CD4-positive, alpha-beta T cell treated with Interleukin-6 for 4 hours (primary cell): ENCODE results near the gene MYCT1.
"Not testable (repeated sequence)": the region's sequence is repeated elsewhere in the genome, so short reads cannot be mapped to it uniquely, and the experiment has no call there.

Experiments used
- DNase-seq: peaks from one replicate; pipeline ENCODE4 v3.0.0-alpha.2; 2020; ENCODE audit warnings: mixed read lengths

The MYCT1 gene

GRCh38 chr6:152697634-152698033 lies at the start of gene MYCT1:
TSS of gene MYCT1 (plus strand) at chr6:152697897. CDS start at chr6:152697903, 6 bp downstream.
- DNase-seq: no peak

GRCh38 chr6:152648105-152648504 lies 49.6 kb upstream of the MYCT1 start:
- no peak for DNase-seq

GRCh38 chr6:152651986-152652385 lies 45.7 kb upstream of the MYCT1 start:
- no peak for DNase-seq

DNA sequence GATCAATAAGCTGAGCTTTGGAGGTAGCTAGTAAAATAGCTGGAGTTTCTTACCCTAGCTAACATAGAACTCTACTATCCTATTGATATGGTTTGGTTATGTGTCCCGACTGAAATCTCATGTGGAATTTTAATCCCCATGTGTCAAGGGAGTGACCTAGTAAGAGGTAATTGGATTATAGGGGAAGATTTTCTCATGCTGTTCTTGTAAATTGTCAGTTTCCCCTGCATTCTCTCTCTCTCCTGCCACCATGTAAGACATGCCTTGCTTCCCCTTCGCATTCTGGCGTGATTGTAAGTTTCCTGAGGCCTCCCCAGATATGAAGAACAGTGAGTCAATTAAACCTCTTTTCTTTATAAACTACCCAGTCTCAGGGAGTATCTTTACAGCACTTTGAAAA lies 35.9 kb upstream of the MYCT1 start:
- no peak for DNase-seq

DNA sequence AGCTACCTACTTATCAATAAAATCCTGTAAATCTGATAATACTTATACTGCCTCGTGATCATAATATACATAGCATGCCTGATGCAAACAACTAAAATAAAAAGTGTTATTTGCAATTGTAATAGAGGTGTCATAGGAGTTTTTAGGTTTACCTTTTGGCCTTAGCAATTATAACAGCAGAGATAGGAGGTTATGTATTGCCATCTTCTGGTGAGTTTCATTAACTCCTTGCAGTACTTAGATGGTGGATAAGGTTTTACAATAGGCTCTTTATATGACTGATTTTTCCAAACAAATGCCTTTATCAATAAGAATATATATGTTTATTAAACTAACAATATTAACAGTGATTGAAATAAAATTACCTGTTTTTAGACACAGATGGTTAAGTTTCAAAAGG lies 27.8 kb upstream of the MYCT1 start:
- no peak for DNase-seq

DNA sequence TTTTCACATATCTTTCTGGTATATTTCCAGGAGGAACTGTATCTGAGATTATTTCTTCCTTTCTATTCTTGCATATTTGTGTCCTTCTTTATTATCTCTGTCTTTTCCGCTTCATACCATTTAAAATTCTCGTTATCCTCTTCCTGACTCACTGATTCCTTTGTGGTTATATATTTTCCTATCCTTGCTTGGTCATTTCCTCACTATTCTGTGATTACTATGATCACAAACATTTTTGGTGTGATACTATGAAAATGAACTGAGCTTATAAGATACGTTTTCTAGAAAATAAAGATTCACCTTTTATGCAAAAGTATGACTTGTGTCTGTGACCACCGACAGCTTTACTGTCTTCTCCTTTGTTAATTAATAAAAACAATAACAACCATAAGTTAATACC lies 26.5 kb upstream of the MYCT1 start:
- DNase-seq: no peak

- DNase-seq: no peak
Measured at GRCh38 chr6:152673236-152673635, 24.5 kb upstream of the MYCT1 start.

DNA sequence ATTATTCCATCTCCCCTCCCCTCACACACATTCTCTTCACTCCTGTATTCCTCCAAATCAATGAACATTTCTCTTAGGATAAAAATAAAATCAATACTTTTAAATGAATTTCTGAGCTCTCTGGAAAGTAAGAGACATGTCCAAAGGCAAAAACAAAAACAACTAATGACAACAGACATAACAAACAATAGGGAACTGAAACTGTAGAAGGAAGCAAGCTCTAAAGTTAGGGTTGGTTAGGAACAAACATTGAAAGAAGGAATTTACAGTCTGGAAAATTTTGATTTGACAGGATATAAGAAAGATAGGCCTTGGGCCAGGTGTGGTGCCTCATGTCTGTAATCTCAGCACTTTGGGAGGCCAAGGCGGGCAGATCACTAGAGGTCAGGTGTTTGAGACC lies 17.5 kb upstream of the MYCT1 start:
- no peak for DNase-seq

DNA sequence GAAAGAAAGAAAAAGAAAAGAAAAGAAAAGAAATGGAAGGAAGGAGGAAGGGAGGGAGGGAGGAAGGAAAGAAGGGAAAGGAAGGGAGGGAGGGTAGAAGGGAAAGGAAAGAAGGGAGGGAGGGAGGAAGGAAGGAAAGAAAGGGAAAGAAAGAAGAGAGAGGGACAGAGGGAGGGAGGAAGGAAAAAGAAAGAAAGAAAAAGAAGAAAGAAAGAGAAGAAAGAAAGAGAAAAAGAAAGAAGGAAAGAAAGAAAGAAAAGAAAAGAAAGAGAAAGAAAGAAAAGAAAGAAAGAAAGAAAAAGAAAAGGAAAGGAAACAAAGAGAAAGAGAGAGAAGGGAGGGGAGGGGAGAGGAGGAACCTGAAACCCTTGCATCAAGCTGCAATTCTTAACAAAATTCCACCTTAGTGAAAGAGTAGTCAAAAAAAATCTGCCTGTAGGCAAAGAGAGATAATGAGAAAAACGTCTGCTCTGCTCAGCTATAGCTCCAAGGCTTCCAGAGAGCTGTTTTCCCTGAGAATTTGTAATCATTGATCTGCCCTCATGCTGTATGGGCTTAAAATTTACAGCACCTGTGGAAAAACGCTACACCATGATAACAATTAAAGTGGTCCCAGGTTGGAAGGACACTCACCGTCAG lies 16.7 kb upstream of the MYCT1 start:
- DNase-seq: no peak

DNA sequence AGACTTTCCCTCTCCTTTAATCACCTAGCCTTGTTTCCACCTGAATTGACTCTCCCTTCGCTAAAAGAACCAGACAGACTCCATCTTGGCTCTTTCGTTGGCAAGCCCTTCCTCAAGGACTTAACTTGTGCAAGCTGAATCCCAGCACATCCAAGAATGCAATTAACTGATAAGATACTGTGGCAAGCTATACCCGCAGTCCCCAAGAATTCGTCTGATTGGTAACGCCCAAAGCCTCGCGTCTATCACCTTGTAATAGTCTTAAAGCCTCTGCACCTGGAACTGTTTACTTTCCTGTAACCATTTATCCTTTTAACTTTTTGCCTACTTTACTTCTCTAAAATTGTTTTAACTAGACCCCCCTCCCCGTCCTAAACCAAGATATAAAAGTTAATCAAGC lies 15.6 kb upstream of the MYCT1 start:
- DNase-seq: no peak

GRCh38 chr6:152682935-152683334 lies 14.8 kb upstream of the MYCT1 start:
- DNase-seq: not testable (repeated sequence)

GRCh38 chr6:152685819-152686218 lies 11.9 kb upstream of the MYCT1 start:
- no peak for DNase-seq

DNA sequence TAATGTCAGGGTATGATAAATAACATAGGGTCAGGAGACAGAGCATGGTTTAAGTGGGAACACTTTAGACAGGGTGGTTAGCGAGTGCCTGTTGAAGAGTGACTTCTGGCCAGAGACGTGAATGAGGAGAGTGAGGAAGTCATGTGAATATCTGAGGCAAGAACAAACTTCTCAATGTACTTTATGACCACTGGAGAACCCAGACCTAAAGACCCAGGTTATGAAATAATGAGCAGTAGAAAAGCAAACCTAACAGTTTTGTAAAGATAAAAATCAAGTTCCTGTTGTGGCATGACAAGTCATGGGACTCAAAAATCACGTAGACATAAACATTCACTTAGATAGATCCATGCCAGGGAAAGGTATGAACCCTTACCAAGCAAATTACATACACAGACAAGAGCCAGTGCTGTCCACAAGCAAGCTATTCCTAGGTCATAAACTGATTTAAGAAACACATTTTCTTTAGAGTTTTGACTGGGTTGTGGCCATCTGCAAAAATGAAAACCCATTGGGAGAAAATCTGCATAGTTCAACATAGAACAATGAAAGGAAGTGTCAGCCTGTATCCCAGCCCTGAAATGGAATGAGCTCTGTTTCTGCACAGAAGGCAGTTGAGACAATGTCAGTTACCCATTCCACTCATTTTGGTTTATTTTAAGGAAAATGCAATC lies 2.2 kb upstream of the MYCT1 start:
- DNase-seq: no peak

DNA sequence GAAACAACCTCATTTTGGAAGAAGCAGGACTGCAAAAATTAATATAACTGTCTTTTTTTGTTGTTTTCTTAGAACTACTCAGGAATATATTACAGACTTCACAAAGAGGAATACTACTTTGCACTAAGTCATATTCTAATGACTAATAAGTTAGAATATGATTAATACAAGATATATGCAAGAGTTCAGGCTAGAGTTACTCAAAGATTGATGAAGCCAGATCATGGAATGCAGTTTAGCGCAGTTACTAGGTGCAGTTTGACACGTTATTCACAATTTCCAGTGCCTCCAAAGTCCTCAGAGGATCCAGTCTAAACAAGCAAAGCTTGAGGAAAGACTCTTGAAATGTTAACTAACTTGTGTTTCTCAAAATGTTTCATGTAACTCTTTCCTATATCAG lies 1.2 kb upstream of the MYCT1 start:
- no peak for DNase-seq

DNA sequence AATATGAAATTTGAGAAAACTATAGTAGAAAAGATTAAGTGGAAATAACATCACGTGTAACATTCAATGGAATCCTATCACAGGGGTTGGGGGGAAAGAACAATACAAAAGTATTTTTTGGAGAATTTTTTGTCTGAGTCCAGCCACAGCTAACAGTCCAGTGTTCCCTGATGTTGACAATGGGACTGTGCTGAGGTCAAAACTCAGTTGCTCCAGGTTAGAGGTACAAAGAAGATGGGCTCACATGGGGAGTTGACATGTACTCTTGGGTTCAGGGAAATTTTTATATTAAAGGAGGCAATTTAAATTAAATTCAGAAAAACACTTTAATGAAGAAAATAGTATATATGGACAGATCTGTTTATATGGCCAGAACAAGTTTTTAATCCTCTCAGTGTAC lies 995 bp downstream of the MYCT1 start:
- no peak for DNase-seq

DNA sequence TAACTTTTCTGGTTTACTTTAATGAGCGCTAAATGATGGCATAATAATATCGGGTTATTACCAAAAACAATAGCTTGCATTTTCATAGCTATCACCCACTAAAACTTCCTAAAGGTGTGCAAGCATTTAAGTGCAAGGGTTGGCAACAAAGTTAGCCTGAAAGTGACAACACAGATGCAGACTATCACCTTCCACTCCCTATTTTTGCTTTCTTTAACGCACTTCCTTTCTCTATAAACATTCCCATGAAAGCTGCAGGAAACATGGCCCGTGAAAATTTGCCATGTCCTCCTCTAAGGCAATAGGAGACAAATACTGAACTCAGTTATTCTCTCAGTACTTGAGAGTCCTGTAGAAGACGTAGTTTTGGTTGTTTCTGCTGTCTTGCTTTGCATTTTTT lies 2.7 kb downstream of the MYCT1 start:
- no peak for DNase-seq

GRCh38 chr6:152701081-152701862 lies 3.6 kb downstream of the MYCT1 start:
- no peak for DNase-seq

- no peak for DNase-seq
Measured at GRCh38 chr6:152701863-152702401, 4.2 kb downstream of the MYCT1 start.

- DNase-seq: not testable (repeated sequence)
Measured at GRCh38 chr6:152703750-152704149, 6.1 kb downstream of the MYCT1 start.

DNA sequence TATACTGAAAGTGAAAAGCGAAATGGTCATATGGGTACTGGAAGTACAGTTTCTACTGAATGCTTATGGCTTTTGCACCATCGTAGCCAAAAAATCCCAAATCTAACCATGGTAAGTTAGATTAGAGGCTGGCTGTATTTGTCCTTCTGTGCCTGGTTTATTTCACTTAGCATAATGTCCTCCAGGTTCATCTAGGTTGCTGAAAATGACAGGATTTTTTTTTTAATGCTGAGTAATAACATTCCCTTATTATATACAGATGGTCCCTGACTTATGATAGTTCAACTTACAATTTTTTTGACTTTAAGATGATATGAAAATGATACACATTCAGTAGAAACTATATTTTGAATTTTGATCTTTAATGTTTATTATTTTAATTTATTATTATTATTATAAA lies 7.6 kb downstream of the MYCT1 start:
- no peak for DNase-seq

DNA sequence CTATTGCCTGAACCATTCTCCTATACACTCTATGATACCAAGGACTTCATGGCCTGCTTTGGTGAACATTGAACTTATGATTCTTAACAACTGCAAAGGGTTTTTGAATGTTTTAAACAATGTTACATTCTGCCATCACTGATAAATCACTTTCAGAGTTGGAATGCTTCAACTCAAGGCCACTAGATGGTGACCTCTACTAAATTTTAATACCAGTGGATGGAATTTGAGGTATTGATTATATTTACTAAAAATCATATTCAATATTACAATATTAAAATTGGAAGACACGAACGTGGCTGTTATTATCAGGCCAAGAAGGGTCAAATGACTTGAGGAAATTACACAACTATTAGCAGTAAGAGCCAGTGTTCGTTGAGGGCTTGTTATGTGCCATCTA lies 18.6 kb downstream of the MYCT1 start:
- DNase-seq: no peak

DNA sequence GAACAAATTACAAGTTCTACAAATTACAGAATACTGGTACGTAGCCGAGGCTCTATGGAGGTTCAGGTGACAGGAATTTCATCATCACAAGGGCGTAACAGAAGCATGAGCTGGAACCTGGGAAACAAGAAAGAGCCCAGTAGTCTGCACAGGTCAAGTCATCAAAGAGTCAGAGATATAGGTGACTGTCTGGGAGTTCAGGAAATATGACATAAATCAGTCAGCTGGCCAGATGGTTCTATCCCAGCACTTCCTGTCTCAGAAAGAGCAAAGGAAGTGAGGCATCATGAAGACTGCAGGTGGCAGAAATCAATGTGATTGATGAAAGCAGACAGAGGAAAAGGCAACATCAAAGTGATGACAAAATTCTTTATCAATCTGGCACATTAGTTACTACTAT lies 23.3 kb downstream of the MYCT1 start:
- no peak for DNase-seq

DNA sequence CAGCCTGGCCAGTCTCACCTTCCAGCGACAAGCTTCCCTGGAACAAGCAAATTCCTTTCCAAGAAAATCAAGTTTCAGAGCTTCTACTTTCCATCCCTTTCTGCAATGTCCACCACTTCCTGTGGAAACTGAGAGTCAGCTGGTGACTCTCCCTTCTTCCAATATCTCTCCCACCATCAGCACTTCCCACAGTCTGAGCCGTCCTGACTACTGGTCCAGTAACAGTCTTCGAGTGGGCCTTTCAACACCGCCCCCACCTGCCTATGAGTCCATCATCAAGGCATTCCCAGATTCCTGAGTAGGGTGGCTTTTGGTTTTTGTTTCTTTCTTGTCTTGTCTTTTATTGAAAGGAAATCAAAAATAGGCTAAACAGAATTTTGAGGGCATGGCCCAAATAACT lies 24.3 kb downstream of the MYCT1 start:
- no peak for DNase-seq

DNA sequence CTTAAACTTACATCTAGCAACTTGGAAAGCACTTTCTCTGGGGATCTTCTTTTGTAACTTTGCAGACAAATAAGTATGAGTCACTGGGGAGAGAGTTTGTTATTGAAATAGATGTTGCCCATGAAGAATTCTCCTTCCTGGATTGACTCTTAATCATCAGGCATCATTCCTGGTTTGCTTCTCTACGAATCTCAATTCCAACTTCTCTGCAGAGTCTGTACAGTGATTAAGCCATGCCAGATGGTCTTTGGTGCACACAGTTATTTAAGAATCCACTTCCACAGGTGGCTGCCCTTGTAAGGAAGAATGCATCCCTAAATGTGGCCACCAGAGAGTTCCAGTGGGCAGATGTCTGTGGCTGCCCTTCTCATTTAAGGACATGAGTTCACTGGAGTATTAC lies 25.7 kb downstream of the MYCT1 start:
- DNase-seq: no peak
